GM12873 (cell line): ENCODE measurements around the gene ROPN1B.

Experiments used
- TF ChIP-seq, protein P1 (sequence below): IDR thresholded peaks from 2 replicates; pipeline ENCODE4 v1.5.1; 2012; ENCODE audit warnings: low read depth, mild to moderate bottlenecking, moderate library complexity, low read length, control low read depth; ENCODE audit not compliant: insufficient read depth; ENCODE audit errors: missing control alignments

ROPN1B gene

DNA sequence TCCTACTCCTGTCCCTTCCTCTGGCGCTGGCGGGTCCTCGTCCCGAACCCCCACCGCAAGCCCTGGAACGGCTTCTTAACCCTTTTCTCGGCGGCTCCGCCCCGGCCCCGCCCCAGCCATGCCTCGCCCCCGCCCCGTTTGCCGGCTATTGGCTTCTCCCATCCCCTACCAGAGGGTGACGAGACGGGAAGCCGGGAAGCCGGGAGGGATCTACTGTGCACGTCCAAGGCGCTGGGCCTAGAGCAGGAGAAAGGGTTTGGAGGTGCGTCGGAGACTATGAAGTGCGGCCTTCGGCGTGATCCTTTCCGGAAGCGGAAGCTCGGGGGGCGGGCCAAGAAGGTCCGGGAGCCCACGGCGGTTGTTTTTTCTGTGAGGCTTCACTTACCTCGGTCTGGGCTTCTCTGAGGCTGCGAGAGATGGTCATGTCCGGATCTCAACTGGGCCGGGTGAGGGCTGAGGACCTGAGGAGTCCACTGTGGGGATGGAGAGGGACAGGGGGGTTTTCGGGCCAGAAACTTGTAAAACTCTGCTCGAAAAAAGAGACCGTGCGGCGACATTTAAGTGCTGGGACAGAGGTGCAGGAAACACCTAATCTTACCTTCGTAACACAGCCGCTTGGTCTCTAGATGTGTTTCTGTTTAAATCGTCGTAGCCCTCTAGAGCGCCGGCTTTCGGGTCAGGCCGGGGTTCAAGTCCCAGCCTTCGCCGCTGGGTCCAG, 21.4 kb downstream of the ROPN1B start:
- TF ChIP-seq, protein P1, sequence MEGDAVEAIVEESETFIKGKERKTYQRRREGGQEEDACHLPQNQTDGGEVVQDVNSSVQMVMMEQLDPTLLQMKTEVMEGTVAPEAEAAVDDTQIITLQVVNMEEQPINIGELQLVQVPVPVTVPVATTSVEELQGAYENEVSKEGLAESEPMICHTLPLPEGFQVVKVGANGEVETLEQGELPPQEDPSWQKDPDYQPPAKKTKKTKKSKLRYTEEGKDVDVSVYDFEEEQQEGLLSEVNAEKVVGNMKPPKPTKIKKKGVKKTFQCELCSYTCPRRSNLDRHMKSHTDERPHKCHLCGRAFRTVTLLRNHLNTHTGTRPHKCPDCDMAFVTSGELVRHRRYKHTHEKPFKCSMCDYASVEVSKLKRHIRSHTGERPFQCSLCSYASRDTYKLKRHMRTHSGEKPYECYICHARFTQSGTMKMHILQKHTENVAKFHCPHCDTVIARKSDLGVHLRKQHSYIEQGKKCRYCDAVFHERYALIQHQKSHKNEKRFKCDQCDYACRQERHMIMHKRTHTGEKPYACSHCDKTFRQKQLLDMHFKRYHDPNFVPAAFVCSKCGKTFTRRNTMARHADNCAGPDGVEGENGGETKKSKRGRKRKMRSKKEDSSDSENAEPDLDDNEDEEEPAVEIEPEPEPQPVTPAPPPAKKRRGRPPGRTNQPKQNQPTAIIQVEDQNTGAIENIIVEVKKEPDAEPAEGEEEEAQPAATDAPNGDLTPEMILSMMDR, result no peak

DNA sequence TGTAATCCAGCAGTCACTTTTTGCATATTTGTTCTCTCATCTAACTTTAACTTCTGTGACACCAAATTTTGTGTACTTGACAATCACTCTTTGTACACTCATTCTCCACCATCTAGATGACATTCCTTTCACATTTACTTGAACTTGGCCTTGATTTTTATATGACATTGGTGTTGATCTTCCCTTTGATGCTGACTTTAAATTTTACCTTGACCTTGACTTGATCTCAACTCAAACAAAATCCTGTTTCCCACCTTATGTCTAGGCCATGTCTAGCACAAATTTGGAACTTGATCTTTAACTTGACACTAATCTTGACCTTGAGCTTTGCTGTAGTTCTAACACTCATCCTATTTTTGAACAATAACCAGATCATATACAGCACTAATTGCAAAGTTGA, 33.2 kb downstream of the ROPN1B start:
- TF ChIP-seq, protein P1, result no peak

- TF ChIP-seq, protein P1, result no peak
Observed at GRCh38 chr3:126003447-126004190, 34.6 kb downstream of the ROPN1B start.

DNA sequence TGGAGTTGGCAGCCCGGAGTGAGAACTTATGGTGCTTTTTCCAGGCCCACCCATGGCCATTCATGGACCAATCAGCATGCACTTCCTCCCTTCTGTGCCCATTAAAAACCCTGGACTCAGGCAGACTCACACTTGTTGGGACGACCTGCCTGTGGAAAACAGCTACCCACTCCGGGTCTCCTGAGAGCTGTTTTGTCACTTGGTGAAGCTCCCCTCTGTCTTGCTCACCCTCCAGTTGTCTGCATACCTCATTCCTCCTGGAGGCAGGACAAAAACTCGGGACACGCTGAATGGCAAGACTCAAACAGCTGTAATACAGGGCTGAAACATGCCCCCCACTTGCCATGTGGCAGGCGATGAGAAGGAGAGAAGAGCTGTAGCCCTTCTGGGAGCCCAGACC, 35.2 kb downstream of the ROPN1B start:
- TF ChIP-seq, protein P1, result no peak

DNA sequence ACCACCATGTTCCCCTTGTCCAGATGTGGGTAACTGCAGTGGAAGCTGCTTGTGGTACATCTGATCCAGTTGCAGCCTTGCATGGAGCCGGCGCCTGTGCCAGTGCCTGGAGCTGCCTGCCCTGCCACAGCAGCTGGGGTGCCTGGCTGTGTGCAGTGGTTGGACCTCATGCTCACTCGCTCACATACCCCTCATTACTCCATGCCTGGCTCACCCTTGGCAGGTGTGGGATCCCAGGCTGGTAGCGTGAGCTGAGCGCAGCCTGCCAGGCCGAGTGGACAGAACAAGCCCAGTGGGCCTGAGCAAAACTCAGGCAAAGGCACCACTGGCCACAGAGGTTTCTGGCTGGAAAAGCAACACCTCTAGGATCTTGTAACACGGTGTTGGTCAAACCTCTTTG, 35.7 kb downstream of the ROPN1B start:
- TF ChIP-seq, protein P1, result no peak

DNA sequence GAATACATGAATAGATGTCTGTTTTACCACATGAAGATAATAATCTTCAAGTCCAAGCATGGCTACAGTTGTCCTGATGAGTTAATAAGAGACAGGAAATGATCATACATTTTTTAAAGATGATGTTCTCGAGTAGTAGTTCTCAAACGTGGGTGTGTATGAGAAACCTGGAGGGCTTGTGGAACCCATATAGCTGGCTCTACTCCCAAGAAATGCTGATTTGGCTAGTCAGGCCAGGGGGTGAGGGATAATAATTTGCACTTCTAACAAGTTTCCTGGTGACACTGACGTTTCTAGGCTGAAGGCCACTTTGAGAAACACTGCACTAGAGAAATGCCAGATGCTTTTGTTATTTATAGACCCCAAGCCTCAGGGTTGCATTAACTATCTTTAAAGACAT, 37.0 kb downstream of the ROPN1B start:
- TF ChIP-seq, protein P1, result no peak

DNA sequence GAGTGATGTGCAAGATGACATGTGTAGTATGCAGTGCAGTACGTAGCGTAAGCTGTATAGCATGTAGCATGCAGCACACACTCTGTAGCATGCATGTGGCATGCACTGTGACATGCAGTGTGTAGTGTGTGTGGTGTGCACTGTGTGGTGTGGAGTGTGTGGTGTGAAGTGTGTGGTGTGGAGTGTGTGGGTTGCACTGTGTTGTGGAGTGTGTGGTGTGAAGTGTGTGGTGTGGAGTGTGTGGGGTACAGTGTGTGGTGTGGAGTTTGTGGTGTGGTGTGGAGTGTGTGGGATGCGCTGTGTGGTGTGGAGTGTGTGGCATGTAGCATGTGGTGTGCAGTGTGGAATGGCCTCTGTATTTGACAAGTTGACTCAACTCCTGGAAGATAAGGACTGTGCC, 39.2 kb downstream of the ROPN1B start:
- TF ChIP-seq, protein P1, result no peak
